Right lobe of liver (tissue), 6 donors: ENCODE measurements around the gene PLD5. TPM values are rescaled to one million over a fixed set of nuclear protein-coding genes. Genes with fewer than 3 reads are reported as not detected.

Experiments used
- ATAC-seq, 4 donors: fragments of 200-7000 bp; cut with Tn5 transposase; one replicate each; pipeline ENCODE4 v1.9.1; 2020; ENCODE audit warnings: mild to moderate bottlenecking in 4 of 4, moderate library complexity in 4 of 4
- DNase-seq, 3 donors: peaks; one replicate each; pipeline ENCODE4 v3.0.0-alpha.2; 2020
- H3K27ac ChIP-seq, 3 donors: fragments of 200-600 bp; one replicate each; pipeline ENCODE4 v1.8.0; 2022
- H3K27me3 ChIP-seq, 2 donors: fragments of 200-600 bp; one replicate each; pipeline ENCODE4 v1.8.0; 2022
- H3K36me3 ChIP-seq, 4 donors: fragments of 200-600 bp; sonication (generic) in 1 of 4; one replicate each; pipeline versions ENCODE4 v1.5.1 to v1.8.0; 2017 to 2022; ENCODE audit warnings: control low read depth in 1 of 4
- H3K4me1 ChIP-seq, 4 donors: fragments of 200-600 bp; sonication (generic) in 1 of 4; one replicate each; pipeline versions ENCODE4 v1.5.1 to v1.8.0; 2017 to 2022; ENCODE audit warnings: control low read depth in 1 of 4
- H3K4me3 ChIP-seq, 3 donors: fragments of 200-600 bp; one replicate each; pipeline ENCODE4 v1.8.0; 2022
- H3K9me3 ChIP-seq, 4 donors: fragments of 200-600 bp; sonication (generic) in 1 of 4; one replicate each; pipeline versions ENCODE4 v1.5.1 to v1.8.0; 2017 to 2022; ENCODE audit warnings: control low read depth in 1 of 4
- POLR2A ChIP-seq: fragments of 450-650 bp; IDR thresholded peaks from one replicate; pipeline ENCODE4 v1.6.1; 2017; ENCODE audit warnings: antibody characterized with exemption, mild to moderate bottlenecking
- WGBS: methylation state at CpG from one replicate; pipeline ENCODE4 v1.1.6; 2018; ENCODE audit warnings: low coverage, low lambda C conversion rate; ENCODE audit not compliant: insufficient coverage; ENCODE audit errors: missing lambda C conversion rate; 5-methylcytosine and 5-hydroxymethylcytosine counted together
- intact Hi-C, 2 donors: fragments of 100-400 bp; cut with DNase I; formaldehyde crosslinking; loops; one replicate each; pipeline versions ENCODE4 v1.11.2 to v1.14.1; 2022
- total RNA-seq, 6 experiments: library from RNA; depleted of rRNA in 2 of 6; stranded (reverse); fragments of >200 nt in 2 of 6; fragmentation: NEBNext Ultra II Directional in 3 of 6; extraction: Animal tissue kit (Norgen Biotek cat#: 25700) in 3 of 6; gene quantifications; one replicate each; pipeline versions ENCODE4 v1.1.0 to v1.2.4, GENCODE V29; 2016 to 2023
- TF ChIP-seq, protein P1 (sequence below), 4 donors: fragments of 200-600 bp in 3 of 4; fragments of 450-650 bp in 1 of 4; IDR thresholded peaks; one replicate each; pipeline versions ENCODE4 v1.5.1 to v1.8.0; 2016 to 2022; ENCODE audit warnings: antibody characterized with exemption in 4 of 4, mild to moderate bottlenecking in 2 of 4
- donor health status: DM: no; HTN: yes; CAD: no.
- donor health status: DM: no; HTN: no; CAD: no.
- donor health status: DM: no; HTN: no; CAD: no.
- donor health status: DM: no; HTN: yes; CAD: no.
- donor health status: DM: no; HTN: yes; CAD: no.

PLD5 gene
- total RNA-seq, 6 experiments from 2014 or later, result 0.07 to 0.26 (median 0.15) TPM; not detected in 3

DNA sequence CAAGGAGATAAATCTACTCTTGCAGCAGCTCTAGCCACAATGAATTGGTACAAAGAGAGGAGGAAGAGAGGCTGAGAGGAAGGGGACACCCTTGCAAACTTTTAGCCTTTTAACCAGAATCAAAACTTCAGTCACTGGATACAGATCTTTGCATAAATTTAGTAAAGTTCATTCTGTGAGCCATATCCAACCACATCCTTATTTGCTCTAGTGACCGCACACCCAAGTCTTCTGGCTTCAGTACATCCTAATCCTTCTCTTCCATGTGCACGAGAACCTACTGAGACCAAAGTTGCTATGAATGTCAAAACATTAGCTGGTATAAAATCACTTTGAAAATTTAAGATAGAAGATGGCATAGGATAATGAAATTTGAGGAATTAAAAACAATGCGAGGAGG, 21.9 kb upstream of the PLD5 start:
- no peaks in the 10 kb centered on the region for H3K9me3 ChIP-seq
- no peak for TF ChIP-seq POLR2A
- TF ChIP-seq, protein P1, sequence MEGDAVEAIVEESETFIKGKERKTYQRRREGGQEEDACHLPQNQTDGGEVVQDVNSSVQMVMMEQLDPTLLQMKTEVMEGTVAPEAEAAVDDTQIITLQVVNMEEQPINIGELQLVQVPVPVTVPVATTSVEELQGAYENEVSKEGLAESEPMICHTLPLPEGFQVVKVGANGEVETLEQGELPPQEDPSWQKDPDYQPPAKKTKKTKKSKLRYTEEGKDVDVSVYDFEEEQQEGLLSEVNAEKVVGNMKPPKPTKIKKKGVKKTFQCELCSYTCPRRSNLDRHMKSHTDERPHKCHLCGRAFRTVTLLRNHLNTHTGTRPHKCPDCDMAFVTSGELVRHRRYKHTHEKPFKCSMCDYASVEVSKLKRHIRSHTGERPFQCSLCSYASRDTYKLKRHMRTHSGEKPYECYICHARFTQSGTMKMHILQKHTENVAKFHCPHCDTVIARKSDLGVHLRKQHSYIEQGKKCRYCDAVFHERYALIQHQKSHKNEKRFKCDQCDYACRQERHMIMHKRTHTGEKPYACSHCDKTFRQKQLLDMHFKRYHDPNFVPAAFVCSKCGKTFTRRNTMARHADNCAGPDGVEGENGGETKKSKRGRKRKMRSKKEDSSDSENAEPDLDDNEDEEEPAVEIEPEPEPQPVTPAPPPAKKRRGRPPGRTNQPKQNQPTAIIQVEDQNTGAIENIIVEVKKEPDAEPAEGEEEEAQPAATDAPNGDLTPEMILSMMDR (IDR thresholded peaks at IDR 0.05), result no peak
- no peak overlapping the region for H3K27ac ChIP-seq
- ATAC-seq, result no peak
- intact Hi-C loops, result no loop called here
- H3K27me3 ChIP-seq, result no peaks in the 10 kb centered on the region
- WGBS, result 57% methylated on average over 3 of the region's 3 CpGs
- DNase-seq, result no peak
- no peak overlapping the region for H3K4me3 ChIP-seq
- no peaks in the 10 kb centered on the region for H3K4me1 ChIP-seq
- no peaks in the 10 kb centered on the region for H3K36me3 ChIP-seq

DNA sequence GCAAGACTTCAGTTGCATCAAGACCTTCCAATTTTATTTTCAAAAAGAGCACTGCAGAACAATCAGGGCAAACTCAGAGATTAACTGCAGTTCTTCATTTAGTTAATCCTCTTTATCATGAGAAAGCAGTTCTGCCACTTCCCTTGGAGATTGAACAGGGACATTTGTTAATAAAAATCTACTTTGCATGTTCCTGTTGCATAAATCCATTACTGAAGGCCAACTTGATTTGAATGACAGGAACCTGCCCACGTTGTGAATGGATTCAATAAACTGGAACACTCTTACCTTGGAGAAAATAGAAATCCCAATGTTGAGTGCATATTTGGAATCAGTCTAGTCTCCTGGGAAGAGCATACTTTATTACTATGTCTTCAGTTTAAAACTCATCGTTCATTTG, 19.6 kb upstream of the PLD5 start:
- no peaks in the 10 kb centered on the region for H3K4me1 ChIP-seq
- TF ChIP-seq, protein P1 (IDR thresholded peaks at IDR 0.05), result no peak
- H3K27ac ChIP-seq, result no peak overlapping the region
- no peaks in the 10 kb centered on the region for H3K27me3 ChIP-seq
- H3K4me3 ChIP-seq, result no peak overlapping the region
- DNase-seq (no peak), ATAC-seq (no peak)
- H3K36me3 ChIP-seq, result no peaks in the 10 kb centered on the region
- intact Hi-C loops, result no loop called here
- H3K9me3 ChIP-seq, result no peaks in the 10 kb centered on the region
- WGBS, result 47% methylated on average over 2 of the region's 2 CpGs

DNA sequence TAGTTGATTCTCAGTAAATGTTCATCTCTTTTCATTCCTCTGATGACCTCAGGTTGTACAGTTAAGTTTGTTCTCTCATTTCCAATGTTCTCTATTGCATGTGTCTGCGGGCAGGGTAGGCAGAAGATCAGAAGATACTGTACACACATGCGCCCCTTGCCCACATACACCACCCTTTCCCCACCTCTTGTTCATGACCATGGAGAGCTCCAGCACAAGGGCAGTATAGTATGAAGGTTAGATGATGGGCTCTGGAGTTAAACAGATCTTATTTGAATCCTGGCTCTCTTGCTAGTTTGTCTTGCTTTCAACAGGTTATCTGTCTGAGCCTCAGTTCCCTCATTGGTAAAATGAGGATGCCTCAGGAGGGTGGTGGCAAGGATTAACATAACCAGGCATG, 17.8 kb upstream of the PLD5 start:
- no peak overlapping the region for H3K27ac ChIP-seq
- WGBS, result 65% methylated on average over 2 of the region's 2 CpGs
- no peaks in the 10 kb centered on the region for H3K9me3 ChIP-seq
- H3K27me3 ChIP-seq, result no peaks in the 10 kb centered on the region
- ATAC-seq (no peak), DNase-seq (no peak)
- intact Hi-C loops, result no loop called here
- H3K4me3 ChIP-seq, result no peak overlapping the region
- no peaks in the 10 kb centered on the region for H3K36me3 ChIP-seq
- TF ChIP-seq, protein P1 (IDR thresholded peaks at IDR 0.05), result no peak
- no peak for TF ChIP-seq POLR2A
- H3K4me1 ChIP-seq, result no peaks in the 10 kb centered on the region

DNA sequence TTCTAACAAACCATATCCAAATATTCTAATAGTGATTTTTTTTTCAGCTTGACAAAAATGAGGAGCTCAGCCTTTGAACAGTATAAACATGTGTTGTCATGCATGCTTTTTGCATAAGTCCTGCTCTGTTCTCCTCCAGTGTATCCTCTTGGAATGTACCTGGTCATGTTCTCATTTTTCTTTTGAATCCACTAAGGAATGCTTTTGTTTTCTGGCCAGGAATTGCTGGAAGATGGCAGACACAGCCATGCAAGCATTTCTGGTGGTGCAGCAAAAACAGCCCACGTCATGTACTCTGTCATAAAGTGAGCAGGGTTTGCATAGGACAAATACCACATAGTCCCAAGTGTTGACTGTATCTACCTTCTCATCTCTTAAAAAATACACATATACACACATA, 11.5 kb upstream of the PLD5 start:
- Histone ChIP-seq H3K9me3 (no peaks in the 10 kb centered on the region), H3K36me3 (no peaks in the 10 kb centered on the region), H3K4me3 (no peak overlapping the region), H3K27me3 (no peaks in the 10 kb centered on the region), H3K4me1 (no peaks in the 10 kb centered on the region), H3K27ac (no peak overlapping the region)
- DNase-seq (no peak), ATAC-seq (no peak)
- TF ChIP-seq, protein P1 (IDR thresholded peaks at IDR 0.05), result no peak
- TF ChIP-seq POLR2A, result no peak
- intact Hi-C loops, result no loop called here
- whole genome bisulfite sequencing, result 9% methylated on average over 1 of the region's 1 CpG

DNA sequence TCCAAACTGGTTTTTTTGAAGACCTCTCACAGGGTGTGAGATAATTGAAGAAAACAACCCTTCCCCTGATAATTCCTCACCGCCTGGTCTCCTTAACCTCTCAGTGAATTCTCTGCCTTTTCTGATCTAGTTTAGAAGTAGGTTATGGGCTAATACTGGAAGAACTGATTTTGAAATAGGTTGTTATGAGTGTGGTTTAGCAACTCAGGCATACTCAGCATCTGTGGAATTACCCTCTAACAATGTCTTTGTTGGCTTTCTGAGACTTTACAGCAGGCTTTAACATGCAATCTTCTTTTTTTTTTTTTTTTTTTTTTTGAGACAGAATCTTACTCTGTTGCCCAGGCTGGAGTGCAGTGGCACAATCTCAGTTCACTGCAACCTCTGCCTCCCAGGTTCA, 10.3 kb upstream of the PLD5 start:
- no peak overlapping the region for H3K4me3 ChIP-seq
- no peaks in the 10 kb centered on the region for H3K9me3 ChIP-seq
- H3K4me1 ChIP-seq, result no peaks in the 10 kb centered on the region
- DNase-seq (no peak), ATAC-seq (no peak)
- TF ChIP-seq POLR2A, result no peak
- TF ChIP-seq, protein P1 (IDR thresholded peaks at IDR 0.05), result no peak
- WGBS, result 56% methylated on average over 1 of the region's 1 CpG
- no peaks in the 10 kb centered on the region for H3K27me3 ChIP-seq
- no peak overlapping the region for H3K27ac ChIP-seq
- no peaks in the 10 kb centered on the region for H3K36me3 ChIP-seq
- intact Hi-C loops, result no loop called here
